Nephron progenitor cell (in vitro differentiated cells): ENCODE measurements around the gene NRCAM.

Experiments
- DNase-seq: peaks from one replicate; pipeline ENCODE4 v3.0.0; 2021
- H3K27ac Mint-ChIP-seq: 2 replicates; pipeline ENCODE4 v1.8.0; 2021; ENCODE audit warnings: mild to moderate bottlenecking, moderate library complexity, mixed read lengths
- H3K27me3 Mint-ChIP-seq: 2 replicates; pipeline ENCODE4 v1.8.0; 2021; ENCODE audit warnings: mild to moderate bottlenecking, low read depth, mixed read lengths; ENCODE audit not compliant: poor library complexity
- H3K36me3 Mint-ChIP-seq: 2 replicates; pipeline ENCODE4 v1.8.0; 2021; ENCODE audit warnings: low read depth, mixed read lengths
- H3K4me1 Mint-ChIP-seq: 2 replicates; pipeline ENCODE4 v1.8.0; 2021; ENCODE audit warnings: mixed read lengths
- H3K4me3 Mint-ChIP-seq: 2 replicates; pipeline ENCODE4 v1.8.0; 2021; ENCODE audit warnings: mild to moderate bottlenecking, moderate library complexity, mixed read lengths
- H3K9me3 Mint-ChIP-seq: 2 replicates; pipeline ENCODE4 v1.8.0; 2021; ENCODE audit warnings: mild to moderate bottlenecking, moderate library complexity, mixed read lengths
- CTCF ChIP-seq: fragments of 200-600 bp; sonication (generic); IDR thresholded peaks from 2 replicates; pipeline ENCODE4 v1.5.0; 2021; ENCODE audit warnings: antibody characterized with exemption

NRCAM gene

GRCh38 chr7:108421720-108422331, 34.4 kb downstream of the NRCAM start:
- H3K27me3 Mint-ChIP-seq: peaks cover 8% of the 10 kb centered on the region
- H3K9me3 Mint-ChIP-seq: no peaks in the 10 kb centered on the region
- no peak for DNase-seq
- H3K27ac Mint-ChIP-seq: peak overlapping the region; percentile 21
- TF ChIP-seq CTCF: no peak
- H3K36me3 Mint-ChIP-seq: no peaks in the 10 kb centered on the region
- H3K4me3 Mint-ChIP-seq: no peak overlapping the region
- H3K4me1 Mint-ChIP-seq: peaks cover 14% of the 10 kb centered on the region

GRCh38 chr7:108419961-108420908, 36.0 kb downstream of the NRCAM start:
- Mint-ChIP-seq H3K9me3 (no peaks in the 10 kb centered on the region), H3K36me3 (no peaks in the 10 kb centered on the region), H3K27me3 (peaks cover 6% of the 10 kb centered on the region), H3K27ac (no peak overlapping the region), H3K4me3 (no peak overlapping the region), H3K4me1 (peaks cover 18% of the 10 kb centered on the region)
- no peak for DNase-seq
- no peak for TF ChIP-seq CTCF

DNA sequence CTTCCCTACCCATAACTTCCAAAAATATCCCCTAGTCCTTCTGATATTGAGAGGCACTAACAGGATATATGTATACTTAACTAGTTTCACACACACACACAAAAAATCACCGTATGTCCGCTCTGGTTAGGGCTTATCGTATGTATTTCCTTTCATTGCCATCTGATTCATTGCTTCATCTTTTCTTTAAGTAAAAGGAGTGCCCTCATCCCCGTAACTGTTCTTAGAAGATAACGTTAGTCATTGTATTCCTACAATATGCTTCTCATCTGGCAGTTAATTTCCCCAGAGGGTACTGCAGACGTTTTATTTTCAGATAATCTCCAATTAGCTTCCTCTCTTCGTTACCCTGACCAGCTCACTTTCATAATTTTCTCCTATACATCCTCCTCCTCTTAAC, 37.3 kb downstream of the NRCAM start:
- Mint-ChIP-seq H3K4me1 (peaks cover 25% of the 10 kb centered on the region), H3K36me3 (no peaks in the 10 kb centered on the region), H3K4me3 (no peak overlapping the region), H3K27ac (no peak overlapping the region), H3K9me3 (no peaks in the 10 kb centered on the region), H3K27me3 (peaks cover 6% of the 10 kb centered on the region)
- no peak for DNase-seq
- TF ChIP-seq CTCF: no peak

- H3K4me1 Mint-ChIP-seq: peaks cover 27% of the 10 kb centered on the region
- no peak for DNase-seq
Measured at GRCh38 chr7:108417926-108418325, 38.3 kb downstream of the NRCAM start.

GRCh38 chr7:108417144-108417543, 39.1 kb downstream of the NRCAM start:
- H3K4me1 Mint-ChIP-seq: peaks cover 26% of the 10 kb centered on the region
- H3K4me3 Mint-ChIP-seq: no peak overlapping the region
- no peak for DNase-seq
- no peak for TF ChIP-seq CTCF
- H3K9me3 Mint-ChIP-seq: no peaks in the 10 kb centered on the region
- H3K27ac Mint-ChIP-seq: no peak overlapping the region
- no peaks in the 10 kb centered on the region for H3K36me3 Mint-ChIP-seq
- peaks cover 2% of the 10 kb centered on the region for H3K27me3 Mint-ChIP-seq

More at GRCh38 chr7:108417926-108418325, 38.3 kb downstream of the NRCAM start:
- Mint-ChIP-seq H3K27ac (no peak overlapping the region), H3K9me3 (no peaks in the 10 kb centered on the region), H3K4me3 (no peak overlapping the region), H3K36me3 (no peaks in the 10 kb centered on the region), H3K27me3 (peaks cover 8% of the 10 kb centered on the region)
- TF ChIP-seq CTCF: no peak
